ENCODE data around the gene MAT2B. TPM values are rescaled to one million over a fixed set of nuclear protein-coding genes. Genes with fewer than 3 reads are reported as not detected.

MAT2B gene
- polyA plus RNA-seq, 1 donor (not counting 4 experiments of a cell fraction or from before 2014, with no cell fraction given), result 68.5 TPM

GRCh38 chr5:163489745-163490075 is 15.7 kb upstream of the MAT2B start:
- H3K9me1 ChIP-seq (ENCODE audit: control insufficient read depth, extremely low read depth, insufficient read depth, low read length), result no peaks in the 10 kb centered on the region
- dilution Hi-C loops (cut with MboI; ENCODE audit: extremely low pct_ligation_motif_present, low sequenced_read_pairs), result no loop called here
- H3K4me3 ChIP-seq (ENCODE audit: control insufficient read depth in 2 of 3, extremely low read depth in 1 of 3, insufficient read depth in 2 of 3, low read depth in 1 of 3, low read length in 3 of 3), result no peak overlapping the region
- H4K20me1 ChIP-seq (ENCODE audit: control insufficient read depth, extremely low read depth, insufficient read depth, low read length), result no peaks in the 10 kb centered on the region
- no peaks in the 10 kb centered on the region for H3K79me2 ChIP-seq (ENCODE audit: control insufficient read depth, insufficient read depth, low read length)
- H3K9me3 ChIP-seq (ENCODE audit: control insufficient read depth, low read depth, low read length), result no peaks in the 10 kb centered on the region
- no peak overlapping the region for H3K4me2 ChIP-seq (ENCODE audit: control insufficient read depth, extremely low read depth, insufficient read depth, low read depth, low read length)
- H3K4me1 ChIP-seq (ENCODE audit: control insufficient read depth, extremely low read depth, insufficient read depth, low read length), result no peaks in the 10 kb centered on the region
- no peaks in the 10 kb centered on the region for H3K27me3 ChIP-seq (ENCODE audit: control insufficient read depth, extremely low read depth, insufficient read depth, low read length)
- DNase-seq (ENCODE audit: low read depth, low spot score), result no peak
- no peak overlapping the region for H3K27ac ChIP-seq (ENCODE audit: control insufficient read depth, insufficient read depth, low read length)
- H2AFZ ChIP-seq (ENCODE audit: control insufficient read depth, low read length), result no peak overlapping the region
- TF ChIP-seq CTCF (optimal IDR thresholded peaks at IDR 0.05 in 1 of 3, IDR thresholded peaks at IDR 0.05 in 1 of 3, conservative IDR thresholded peaks at IDR 0.05 in 1 of 3; ENCODE audit: extremely low read depth in 1 of 3, insufficient read depth in 2 of 3, low read length in 3 of 3), result no peak
- no peak for TF ChIP-seq EZH2 (IDR thresholded peaks at IDR 0.05; ENCODE audit: low read length)
- H3K36me3 ChIP-seq (ENCODE audit: control insufficient read depth in 2 of 2, extremely low read depth in 1 of 2, insufficient read depth in 2 of 2, low read length in 2 of 2), result peaks cover 0 to 9% of the 10 kb centered on the region in 2 experiments
- no peak for FAIRE-seq
- no peak overlapping the region for H3K9ac ChIP-seq (ENCODE audit: control insufficient read depth, extremely low read depth, insufficient read depth, low read length)

DNA sequence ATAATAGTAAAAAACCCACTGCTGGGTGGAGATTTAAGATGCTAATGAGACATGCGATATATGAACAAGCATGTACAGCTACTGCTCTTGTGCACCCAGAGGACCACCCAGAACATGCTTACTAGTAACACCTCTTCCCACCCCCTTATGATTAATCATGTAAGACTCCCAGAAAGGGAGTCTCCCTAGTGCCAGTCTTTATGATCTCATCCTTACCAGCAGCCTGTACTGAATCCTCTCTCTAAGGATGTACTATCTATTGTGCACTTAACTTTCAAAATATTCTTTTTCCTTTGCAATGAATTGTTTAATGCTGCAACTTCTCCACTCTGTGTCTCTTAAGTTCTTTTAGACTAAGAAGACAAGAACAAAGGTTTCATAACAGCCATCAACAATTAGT is 9.1 kb upstream of the MAT2B start:
- H3K9ac ChIP-seq (ENCODE audit: control insufficient read depth, extremely low read depth, insufficient read depth, low read length), result no peak overlapping the region
- H2AFZ ChIP-seq (ENCODE audit: control insufficient read depth, low read length), result no peak overlapping the region
- no peak overlapping the region for H3K27ac ChIP-seq (ENCODE audit: control insufficient read depth, insufficient read depth, low read length)
- H3K4me2 ChIP-seq (ENCODE audit: control insufficient read depth, extremely low read depth, insufficient read depth, low read depth, low read length), result no peak overlapping the region
- DNase-seq (ENCODE audit: low read depth, low spot score) (no peak), FAIRE-seq (no peak)
- H3K79me2 ChIP-seq (ENCODE audit: control insufficient read depth, insufficient read depth, low read length), result no peaks in the 10 kb centered on the region
- H4K20me1 ChIP-seq (ENCODE audit: control insufficient read depth, extremely low read depth, insufficient read depth, low read length), result no peaks in the 10 kb centered on the region
- peaks cover 0 to 6% of the 10 kb centered on the region in 2 experiments for H3K36me3 ChIP-seq (ENCODE audit: control insufficient read depth in 2 of 2, extremely low read depth in 1 of 2, insufficient read depth in 2 of 2, low read length in 2 of 2)
- dilution Hi-C loops (cut with MboI; ENCODE audit: extremely low pct_ligation_motif_present, low sequenced_read_pairs), result no loop called here
- H3K4me3 ChIP-seq (ENCODE audit: control insufficient read depth in 2 of 3, extremely low read depth in 1 of 3, insufficient read depth in 2 of 3, low read depth in 1 of 3, low read length in 3 of 3), result no peak overlapping the region
- no peaks in the 10 kb centered on the region for H3K4me1 ChIP-seq (ENCODE audit: control insufficient read depth, extremely low read depth, insufficient read depth, low read length)
- H3K9me3 ChIP-seq (ENCODE audit: control insufficient read depth, low read depth, low read length), result no peaks in the 10 kb centered on the region
- no peaks in the 10 kb centered on the region for H3K9me1 ChIP-seq (ENCODE audit: control insufficient read depth, extremely low read depth, insufficient read depth, low read length)
- TF ChIP-seq EZH2 (IDR thresholded peaks at IDR 0.05; ENCODE audit: low read length) (no peak), CTCF (optimal IDR thresholded peaks at IDR 0.05 in 1 of 3, IDR thresholded peaks at IDR 0.05 in 1 of 3, conservative IDR thresholded peaks at IDR 0.05 in 1 of 3; ENCODE audit: extremely low read depth in 1 of 3, insufficient read depth in 2 of 3, low read length in 3 of 3) (no peak)
- no peaks in the 10 kb centered on the region for H3K27me3 ChIP-seq (ENCODE audit: control insufficient read depth, extremely low read depth, insufficient read depth, low read length)
